IgD-negative memory B cell (primary cell): Measurements from ENCODE around the gene SMPD1. TPM values are rescaled to one million over a fixed set of nuclear protein-coding genes. Genes with fewer than 3 reads are reported as not detected.
"Not testable (repeated sequence)": the region's sequence is repeated elsewhere in the genome, so short reads cannot be mapped to it uniquely, and the experiment has no call there.

Source experiments
- H3K27ac Mint-ChIP-seq, 3 donors: one replicate each; pipeline ENCODE4 v1.8.0; 2020 to 2022; ENCODE audit warnings: mild to moderate bottlenecking in 3 of 3, mixed read lengths in 3 of 3, moderate library complexity in 1 of 3
- H3K27me3 Mint-ChIP-seq: one replicate; pipeline ENCODE4 v1.8.0; 2021; ENCODE audit warnings: mixed read lengths
- H3K36me3 Mint-ChIP-seq: one replicate; pipeline ENCODE4 v1.8.0; 2020; ENCODE audit warnings: mild to moderate bottlenecking, mixed read lengths
- H3K4me1 Mint-ChIP-seq, 3 donors: one replicate each; pipeline ENCODE4 v1.8.0; 2020 to 2022; ENCODE audit warnings: mixed read lengths in 3 of 3, mild to moderate bottlenecking in 1 of 3
- H3K4me3 Mint-ChIP-seq, 4 donors: one replicate each; pipeline ENCODE4 v1.8.0; 2020 to 2022; ENCODE audit warnings: mild to moderate bottlenecking in 4 of 4, mixed read lengths in 4 of 4, moderate library complexity in 3 of 4
- H3K9me3 Mint-ChIP-seq, 3 donors: one replicate each; pipeline ENCODE4 v1.8.0; 2020 to 2021; ENCODE audit warnings: mixed read lengths in 3 of 3, mild to moderate bottlenecking in 1 of 3
- polyA plus RNA-seq: library from polyadenylated mRNA; unstranded; fragments of 300-500 nt; fragmentation: Illumina TruSeq; gene quantifications from one replicate; pipeline ENCODE4 v1.2.3, GENCODE V29; 2021

Gene SMPD1
- polyA plus RNA-seq, 1 donor from 2014 or later: 4.9 TPM

DNA sequence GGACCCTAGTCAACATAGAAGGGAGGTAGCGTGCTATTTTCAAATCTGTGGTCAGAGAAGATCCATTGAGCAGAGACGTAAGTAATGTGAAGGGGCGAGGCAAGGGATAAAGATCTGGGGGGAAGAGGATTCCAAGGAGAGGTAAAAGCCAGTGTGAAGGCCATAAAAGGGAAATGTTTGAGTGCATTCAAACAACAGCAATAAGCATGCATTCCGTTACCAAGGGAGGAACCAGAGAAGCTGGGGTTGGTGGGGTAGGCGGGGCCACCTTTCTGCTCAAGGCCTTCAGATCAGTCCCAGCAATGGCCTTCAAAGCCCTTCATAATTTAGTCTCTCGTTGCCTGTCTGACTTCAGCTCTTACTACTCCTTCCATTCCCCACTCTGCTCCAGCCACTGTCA, 18.4 kb upstream of the SMPD1 start:
- Mint-ChIP-seq H3K27me3 (no peaks in the 10 kb centered on the region), H3K4me3 (no peak overlapping the region), H3K9me3 (no peaks in the 10 kb centered on the region), H3K4me1 (no peaks in the 10 kb centered on the region), H3K36me3 (no peaks in the 10 kb centered on the region), H3K27ac (no peak overlapping the region)

GRCh38 chr11:6377902-6378639, 12.2 kb upstream of the SMPD1 start:
- H3K4me1 Mint-ChIP-seq: peaks cover 4 to 17% (median 6%) of the 10 kb centered on the region in 3 donors
- H3K27me3 Mint-ChIP-seq: no peaks in the 10 kb centered on the region
- no peak overlapping the region for H3K4me3 Mint-ChIP-seq
- H3K9me3 Mint-ChIP-seq: no peaks in the 10 kb centered on the region
- peak overlapping the region in 2 of 3 donors; percentile 36 to 61 for H3K27ac Mint-ChIP-seq
- no peaks in the 10 kb centered on the region for H3K36me3 Mint-ChIP-seq

DNA sequence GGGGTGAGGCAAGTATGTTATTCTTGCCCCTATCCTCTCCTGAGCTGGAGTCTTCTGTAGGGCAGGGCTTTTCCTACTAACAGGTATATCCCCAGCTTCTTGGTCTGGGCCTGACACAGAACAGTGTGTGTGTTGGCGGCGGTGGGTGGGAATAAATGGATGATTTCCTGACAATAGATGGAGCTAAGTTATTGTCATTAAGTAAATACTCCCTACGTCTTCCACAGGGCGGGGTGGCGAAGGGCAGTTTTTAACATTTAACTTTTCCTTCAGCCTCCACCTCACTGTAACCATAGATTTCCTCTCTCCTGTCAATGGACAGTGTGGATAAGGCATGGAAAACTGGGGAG, 11.7 kb upstream of the SMPD1 start:
- Mint-ChIP-seq H3K27me3 (no peaks in the 10 kb centered on the region), H3K27ac (peak overlapping the region in 2 of 3 donors; percentile 36 to 61), H3K36me3 (no peaks in the 10 kb centered on the region), H3K4me3 (no peak overlapping the region), H3K9me3 (no peaks in the 10 kb centered on the region), H3K4me1 (peaks cover 4 to 17% (median 6%) of the 10 kb centered on the region in 3 donors)

DNA sequence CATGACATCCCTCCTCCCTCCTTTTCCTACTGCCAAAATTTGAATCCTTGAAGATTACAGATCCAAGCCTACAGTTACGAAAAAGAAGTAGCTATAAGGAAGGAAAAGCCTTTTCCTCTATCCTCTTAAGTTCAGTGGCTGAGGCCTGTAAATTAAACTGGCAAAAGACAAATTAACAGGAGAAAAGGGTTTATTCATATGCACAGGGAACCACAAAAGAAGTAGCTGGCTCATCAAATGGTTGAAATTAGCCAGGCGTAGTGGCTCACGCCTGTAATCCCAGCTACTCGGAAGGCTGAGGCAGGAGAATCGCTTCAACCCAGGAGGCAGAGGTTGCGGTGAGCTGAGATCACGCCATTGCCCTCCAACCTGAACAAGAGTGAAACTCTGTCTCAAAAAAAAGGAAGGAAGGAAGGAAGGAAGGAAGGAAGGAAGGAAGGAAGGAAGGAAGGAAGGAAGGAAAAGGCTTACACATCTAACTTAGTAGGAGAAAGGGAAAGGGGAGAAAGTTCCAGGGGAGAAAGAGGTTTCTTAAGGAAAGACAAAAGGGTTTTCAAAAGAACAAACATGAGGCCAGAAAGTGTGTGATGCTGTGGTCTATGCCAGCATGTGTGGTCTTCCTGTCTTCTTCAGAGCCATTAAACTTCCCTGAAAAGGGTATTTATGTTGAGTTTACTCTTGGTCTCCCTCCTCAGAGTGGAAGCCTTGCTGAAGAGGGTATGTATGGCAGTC, 5.1 kb upstream of the SMPD1 start:
- Mint-ChIP-seq H3K36me3 (no peaks in the 10 kb centered on the region), H3K4me3 (no peak overlapping the region), H3K9me3 (no peaks in the 10 kb centered on the region), H3K4me1 (peaks cover 4 to 22% (median 10%) of the 10 kb centered on the region in 3 donors), H3K27me3 (no peaks in the 10 kb centered on the region), H3K27ac (peak overlapping the region in 1 of 3 donors; percentile 39)

DNA sequence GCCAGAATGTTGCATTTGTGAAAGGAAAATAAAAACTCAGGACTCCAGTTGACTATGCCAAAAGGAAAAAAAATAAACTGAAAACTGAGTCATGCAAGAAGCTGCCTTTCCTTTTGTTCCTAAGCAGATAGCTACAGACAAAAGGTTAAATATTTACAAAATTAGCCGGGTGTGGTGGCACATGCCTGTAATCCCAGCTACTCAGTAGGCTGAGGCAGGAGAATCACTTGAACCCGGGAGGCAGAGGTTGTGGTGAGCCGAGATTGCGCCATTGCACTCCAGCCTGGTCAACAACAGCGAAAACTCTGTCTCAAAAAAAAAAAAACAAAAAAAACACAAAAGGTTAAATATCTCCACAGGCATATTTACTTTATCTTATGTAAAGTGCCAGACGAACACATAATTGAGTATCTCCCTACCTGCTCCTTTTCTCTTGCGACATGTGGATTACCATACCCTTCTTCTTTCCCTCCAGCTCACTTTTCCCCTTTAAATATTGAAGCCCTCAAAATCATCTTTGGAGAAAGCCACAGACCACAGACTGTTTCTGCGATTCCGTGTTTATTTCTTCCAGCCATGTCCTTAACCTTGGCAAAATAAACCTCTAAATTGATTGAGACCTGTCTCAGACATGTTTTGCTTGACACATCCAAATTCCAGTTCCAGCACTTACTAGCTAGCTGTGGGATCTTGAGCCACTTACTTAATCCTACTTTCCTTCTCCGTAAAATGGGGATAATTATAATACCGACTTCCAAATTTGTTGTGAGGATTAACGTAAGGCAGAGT, 2.3 kb upstream of the SMPD1 start:
- Mint-ChIP-seq H3K4me3 (peak overlapping the region in 1 of 4 donors; percentile 95), H3K36me3 (no peaks in the 10 kb centered on the region), H3K4me1 (peaks cover 6 to 27% (median 18%) of the 10 kb centered on the region in 3 donors), H3K27me3 (no peaks in the 10 kb centered on the region), H3K27ac (peak overlapping the region in 2 of 3 donors; percentile 96 to 98), H3K9me3 (no peaks in the 10 kb centered on the region)

- Mint-ChIP-seq H3K4me3 (peak overlapping the region in 1 of 4 donors; percentile 95), H3K27me3 (no peaks in the 10 kb centered on the region), H3K9me3 (no peaks in the 10 kb centered on the region), H3K4me1 (peaks cover 6 to 27% (median 18%) of the 10 kb centered on the region in 3 donors), H3K27ac (peak overlapping the region; percentile 71 to 98 (median 96)), H3K36me3 (no peaks in the 10 kb centered on the region)
Measured at GRCh38 chr11:6388748-6389147, 1.5 kb upstream of the SMPD1 start.

GRCh38 chr11:6390718-6391469, 620 bp downstream of the SMPD1 start:
- Mint-ChIP-seq H3K4me3 (peak overlapping the region; percentile 94 to 99 (median 94)), H3K27me3 (no peaks in the 10 kb centered on the region), H3K36me3 (no peaks in the 10 kb centered on the region), H3K9me3 (no peaks in the 10 kb centered on the region), H3K4me1 (peaks cover 6 to 27% (median 18%) of the 10 kb centered on the region in 3 donors), H3K27ac (peak overlapping the region; percentile 92 to 98 (median 96))

GRCh38 chr11:6391537-6392134, 1.4 kb downstream of the SMPD1 start:
- Mint-ChIP-seq H3K27me3 (no peaks in the 10 kb centered on the region), H3K27ac (peak overlapping the region; percentile 92 to 98 (median 96)), H3K36me3 (peaks cover 2% of the 10 kb centered on the region), H3K4me3 (peak overlapping the region; percentile 94 to 99 (median 94)), H3K4me1 (peaks cover 7 to 27% (median 18%) of the 10 kb centered on the region in 3 donors), H3K9me3 (no peaks in the 10 kb centered on the region)

- not testable (repeated sequence) for H3K9me3 Mint-ChIP-seq, H3K27me3 Mint-ChIP-seq, H3K36me3 Mint-ChIP-seq
- peaks cover 7 to 27% (median 18%) of the 10 kb centered on the region in 3 donors for H3K4me1 Mint-ChIP-seq
- peak overlapping the region; percentile 30 to 95 (median 58) for H3K4me3 Mint-ChIP-seq
- peak overlapping the region in 1 of 3 donors; percentile 43 for H3K27ac Mint-ChIP-seq
Measured at GRCh38 chr11:6392251-6392650, 2.0 kb downstream of the SMPD1 start.

GRCh38 chr11:6393989-6394670, 3.9 kb downstream of the SMPD1 start:
- peak overlapping the region in 2 of 3 donors; percentile 13 to 41 for H3K27ac Mint-ChIP-seq
- H3K36me3 Mint-ChIP-seq: peaks cover 6% of the 10 kb centered on the region
- peaks cover 0 to 2% (median 0%) of the 10 kb centered on the region in 3 donors for H3K9me3 Mint-ChIP-seq
- H3K27me3 Mint-ChIP-seq: no peaks in the 10 kb centered on the region
- H3K4me1 Mint-ChIP-seq: peaks cover 7 to 20% (median 17%) of the 10 kb centered on the region in 3 donors
- peak overlapping the region in 2 of 4 donors; percentile 49 to 81 for H3K4me3 Mint-ChIP-seq

GRCh38 chr11:6395470-6396060, 5.3 kb downstream of the SMPD1 start:
- H3K36me3 Mint-ChIP-seq: peaks cover 6% of the 10 kb centered on the region
- no peaks in the 10 kb centered on the region for H3K27me3 Mint-ChIP-seq
- H3K27ac Mint-ChIP-seq: peak overlapping the region in 1 of 3 donors; percentile 64
- peaks cover 0 to 2% (median 0%) of the 10 kb centered on the region in 3 donors for H3K9me3 Mint-ChIP-seq
- no peak overlapping the region for H3K4me3 Mint-ChIP-seq
- H3K4me1 Mint-ChIP-seq: peaks cover 2 to 8% (median 8%) of the 10 kb centered on the region in 3 donors

DNA sequence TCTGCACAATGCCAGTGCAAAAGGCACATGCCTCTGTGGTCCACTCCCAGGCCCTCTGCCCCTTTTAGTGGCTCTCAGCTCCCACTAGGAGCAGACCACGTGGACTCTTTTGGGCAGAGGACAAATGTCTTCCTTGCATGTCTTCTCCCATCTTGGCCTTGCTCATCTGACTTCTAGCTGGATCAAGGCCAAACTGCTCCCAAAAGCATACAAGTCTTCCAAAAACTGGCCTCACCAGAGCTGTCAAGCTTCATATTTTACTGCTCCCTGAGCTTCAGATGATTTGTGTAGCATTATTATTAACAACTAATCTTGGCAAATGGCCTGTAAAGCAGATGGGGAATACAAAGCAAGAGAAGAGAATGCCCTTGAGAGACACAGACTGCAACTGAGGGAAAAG, 6.9 kb downstream of the SMPD1 start:
- H3K27me3 Mint-ChIP-seq: no peaks in the 10 kb centered on the region
- H3K27ac Mint-ChIP-seq: peak overlapping the region in 1 of 3 donors; percentile 25
- peaks cover under 1 to 5% (median 4%) of the 10 kb centered on the region in 3 donors for H3K4me1 Mint-ChIP-seq
- H3K4me3 Mint-ChIP-seq: peak overlapping the region in 1 of 4 donors; percentile 48
- H3K36me3 Mint-ChIP-seq: peaks cover 6% of the 10 kb centered on the region
- H3K9me3 Mint-ChIP-seq: peaks cover 0 to 2% (median 0%) of the 10 kb centered on the region in 3 donors

- Mint-ChIP-seq H3K36me3 (peaks cover 6% of the 10 kb centered on the region), H3K27me3 (peaks cover 1% of the 10 kb centered on the region), H3K27ac (no peak overlapping the region), H3K4me3 (peak overlapping the region in 1 of 4 donors; percentile 51), H3K4me1 (peaks cover 5 to 8% (median 8%) of the 10 kb centered on the region in 3 donors), H3K9me3 (peaks cover 0 to 2% (median 0%) of the 10 kb centered on the region in 3 donors)
Measured at GRCh38 chr11:6397636-6398035, 7.4 kb downstream of the SMPD1 start.
